ENCODE results near the gene FPR2.

DNA sequence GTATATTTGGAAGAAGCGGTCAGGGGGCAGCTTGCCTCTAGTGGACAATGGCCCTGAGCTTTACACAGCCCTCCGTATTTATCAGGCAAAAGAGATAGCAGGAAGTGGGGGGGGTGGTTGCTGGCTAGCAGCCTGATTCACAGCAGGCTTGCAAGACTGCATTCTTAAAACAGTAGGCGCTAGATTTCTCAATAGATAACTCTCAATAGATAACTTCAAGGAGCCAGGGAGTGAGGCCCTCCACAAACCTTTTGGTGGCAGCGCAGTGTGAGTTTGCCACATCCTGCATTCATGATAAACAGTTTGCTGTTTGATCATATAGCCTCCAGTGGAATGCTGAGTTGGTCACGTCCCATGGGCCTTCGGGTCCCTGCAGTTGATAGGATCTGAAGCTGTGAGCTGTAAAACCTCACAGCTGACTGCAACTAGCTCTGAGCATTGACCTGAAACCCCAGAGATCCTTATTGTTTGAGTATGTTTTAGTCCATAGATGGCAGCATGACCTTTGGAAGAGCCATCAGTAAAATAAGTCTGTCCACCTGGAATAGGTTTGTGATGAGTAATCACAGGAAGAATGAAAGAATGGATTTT is 46.2 kb downstream of the FPR2 start:
- TF ChIP-seq, protein P1, sequence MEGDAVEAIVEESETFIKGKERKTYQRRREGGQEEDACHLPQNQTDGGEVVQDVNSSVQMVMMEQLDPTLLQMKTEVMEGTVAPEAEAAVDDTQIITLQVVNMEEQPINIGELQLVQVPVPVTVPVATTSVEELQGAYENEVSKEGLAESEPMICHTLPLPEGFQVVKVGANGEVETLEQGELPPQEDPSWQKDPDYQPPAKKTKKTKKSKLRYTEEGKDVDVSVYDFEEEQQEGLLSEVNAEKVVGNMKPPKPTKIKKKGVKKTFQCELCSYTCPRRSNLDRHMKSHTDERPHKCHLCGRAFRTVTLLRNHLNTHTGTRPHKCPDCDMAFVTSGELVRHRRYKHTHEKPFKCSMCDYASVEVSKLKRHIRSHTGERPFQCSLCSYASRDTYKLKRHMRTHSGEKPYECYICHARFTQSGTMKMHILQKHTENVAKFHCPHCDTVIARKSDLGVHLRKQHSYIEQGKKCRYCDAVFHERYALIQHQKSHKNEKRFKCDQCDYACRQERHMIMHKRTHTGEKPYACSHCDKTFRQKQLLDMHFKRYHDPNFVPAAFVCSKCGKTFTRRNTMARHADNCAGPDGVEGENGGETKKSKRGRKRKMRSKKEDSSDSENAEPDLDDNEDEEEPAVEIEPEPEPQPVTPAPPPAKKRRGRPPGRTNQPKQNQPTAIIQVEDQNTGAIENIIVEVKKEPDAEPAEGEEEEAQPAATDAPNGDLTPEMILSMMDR (IDR thresholded peaks at IDR 0.05; ENCODE audit: poor library complexity, severe bottlenecking) = no peak
- no peak for TF ChIP-seq POLR2AphosphoS5 (IDR thresholded peaks at IDR 0.05)
- no peak for TF ChIP-seq TAF1 (IDR thresholded peaks at IDR 0.05; ENCODE audit: low read depth)
- TF ChIP-seq EP300 (conservative IDR thresholded peaks at IDR 0.05; ENCODE audit: poor library complexity, severe bottlenecking) = no peak
